ENCODE measurements around the gene ACTA2. TPM values are rescaled to one million over a fixed set of nuclear protein-coding genes. Genes with fewer than 3 reads are reported as not detected.

Gene ACTA2
- total RNA-seq, 3 donors from 2014 or later: 87.9 to 1,054 (median 1,036) TPM

GRCh38 chr10:88886557-88886956, 66.0 kb downstream of the ACTA2 start:
- H3K27me3 ChIP-seq: no peaks in the 10 kb centered on the region
- no peaks in the 10 kb centered on the region for H3K9me3 ChIP-seq
- H3K4me3 ChIP-seq: no peak overlapping the region
- intact Hi-C loops (cut with DNase I; ENCODE audit: low total_unique reads): no loop called here
- no peaks in the 10 kb centered on the region for H3K4me1 ChIP-seq
- no peaks in the 10 kb centered on the region for H3K36me3 ChIP-seq
- H3K27ac ChIP-seq: no peak overlapping the region
- DNase-seq (ENCODE audit: low spot score in 2 of 2): no peak
- TF ChIP-seq POLR2AphosphoS5 (IDR thresholded peaks at IDR 0.05) (no peak), CTCF (IDR thresholded peaks at IDR 0.05) (no peak), POLR2A (IDR thresholded peaks at IDR 0.05) (no peak)

Other genes with a start within 250 kb of the ACTA2 start
- 1 to 10 TPM in 1 of 3 donors, under 1 TPM in 1, not detected in 1; 0.66 to 3.2 TPM for gene LIPK, start 246.5 kb downstream of the ACTA2 start, total RNA-seq
- gene LIPN, start 192.8 kb downstream of the ACTA2 start, total RNA-seq: not detected
- gene LIPM, start 150.0 kb downstream of the ACTA2 start, total RNA-seq: not detected
- gene ANKRD22, start 100.9 kb downstream of the ACTA2 start, total RNA-seq: 1 to 10 TPM in 1 of 3 donors, under 1 TPM in 1, not detected in 1; 0.59 to 1.6 TPM
- gene STAMBPL1, start 72.5 kb downstream of the ACTA2 start, total RNA-seq: 10 to 100 TPM; 17.1 to 21.0 (median 17.9) TPM
- gene FAS, start 38.0 kb upstream of the ACTA2 start, total RNA-seq: 10 to 100 TPM; 26.9 to 51.5 (median 47.3) TPM